HEK293 (cell line): ENCODE results near the gene TAX1BP1.

ENCODE experiments used
- CTCF ChIA-PET: fragments of 350-600 bp; formaldehyde crosslinking; extraction: SDS; loops from one replicate; lab custom pipeline; 2021; ENCODE audit warnings: antibody characterized with exemption; lab: Yijun Ruan, JAX
- POLR2A ChIA-PET: fragments of 300-600 bp; formaldehyde crosslinking; extraction: SDS; loops from one replicate; lab custom pipeline; 2020; ENCODE audit warnings: antibody characterized with exemption, inconsistent platforms; lab: Yijun Ruan, JAX
- H3K27ac ChIP-seq: fragments of 200-500 bp; sonication (Bioruptor generic); 2 replicates; pipeline ENCODE4 v1.5.1; 2014; ENCODE audit warnings: low read depth, low read length, control low read depth, inconsistent platforms; ENCODE audit errors: extremely low read depth
- H3K36me3 ChIP-seq, 2 experiments: fragments of 200-500 bp in 1 of 2; sonication (Bioruptor generic) in 1 of 2; 1 replicate in 1 of 2; 2 replicates in 1 of 2; pipeline ENCODE4 v1.5.1; 2014 to 2017; ENCODE audit warnings: inconsistent platforms in 2 of 2, low read length in 2 of 2; ENCODE audit not compliant: control insufficient read depth in 2 of 2, insufficient read depth in 1 of 2
- H3K4me1 ChIP-seq: fragments of 200-500 bp; sonication (Bioruptor generic); 2 replicates; pipeline ENCODE4 v1.5.1; 2014; ENCODE audit warnings: mild to moderate bottlenecking, low read length, inconsistent platforms; ENCODE audit not compliant: control insufficient read depth, insufficient read depth
- H3K4me3 ChIP-seq: 2 replicates; pipeline ENCODE4 v1.5.1; 2011; ENCODE audit warnings: low read depth, mild to moderate bottlenecking, control low read depth, low read length, moderate library complexity
- H3K9me3 ChIP-seq: fragments of 200-500 bp; sonication (Bioruptor generic); 2 replicates; pipeline ENCODE4 v1.5.1; 2014; ENCODE audit warnings: low read depth, low read length, inconsistent platforms; ENCODE audit not compliant: control insufficient read depth, insufficient read depth
- EGR2 ChIP-seq: fragments of 450-650 bp; formaldehyde crosslinking; IDR thresholded peaks from 2 replicates; pipeline ENCODE4 v1.5.1; 2016; ENCODE audit warnings: low read depth, missing biosample characterization, missing genetic modification characterization
- KLF10 ChIP-seq: fragments of 450-650 bp; IDR thresholded peaks from 2 replicates; pipeline ENCODE4 v1.5.1; 2018; ENCODE audit warnings: missing biosample characterization, mild to moderate bottlenecking, missing genetic modification characterization
- MEIS1 ChIP-seq: sonication (generic); formaldehyde crosslinking; IDR thresholded peaks from 2 replicates; pipeline ENCODE4 v1.8.1; 2022; ENCODE audit warnings: missing genetic modification reagents, mild to moderate bottlenecking, borderline replicate concordance
- PBX3 ChIP-seq: sonication (generic); formaldehyde crosslinking; IDR thresholded peaks from 2 replicates; pipeline ENCODE4 v1.8.1; 2022; ENCODE audit warnings: mild to moderate bottlenecking, moderate library complexity, missing genetic modification reagents
- SALL2 ChIP-seq: fragments of 450-650 bp; formaldehyde crosslinking; IDR thresholded peaks from 2 replicates; pipeline ENCODE4 v1.5.0; 2017; ENCODE audit warnings: missing biosample characterization, mild to moderate bottlenecking, missing genetic modification characterization, borderline replicate concordance
- YY1 ChIP-seq: fragments of 450-650 bp; formaldehyde crosslinking; IDR thresholded peaks from 2 replicates; pipeline ENCODE4 v1.5.1; 2018; ENCODE audit warnings: missing biosample characterization, missing genetic modification characterization
- ZBTB10 ChIP-seq: fragments of 450-650 bp; formaldehyde crosslinking; IDR thresholded peaks from 2 replicates; pipeline ENCODE4 v1.5.1; 2016; ENCODE audit warnings: missing biosample characterization, missing genetic modification characterization
- ZNF112 ChIP-seq: fragments of 450-650 bp; formaldehyde crosslinking; IDR thresholded peaks from 2 replicates; pipeline ENCODE4 v1.5.0; 2017; ENCODE audit warnings: missing biosample characterization, missing genetic modification characterization
- ZNF157 ChIP-seq: fragments of 450-650 bp; formaldehyde crosslinking; IDR thresholded peaks from 2 replicates; pipeline ENCODE4 v1.5.1; 2016; ENCODE audit warnings: missing biosample characterization, missing genetic modification characterization
- ZNF202 ChIP-seq: fragments of 450-650 bp; formaldehyde crosslinking; IDR thresholded peaks from 2 replicates; pipeline ENCODE4 v1.5.1; 2016; ENCODE audit warnings: missing biosample characterization, missing genetic modification characterization, borderline replicate concordance
- ZNF223 ChIP-seq: fragments of 450-650 bp; formaldehyde crosslinking; IDR thresholded peaks from 2 replicates; pipeline ENCODE4 v1.5.1; 2016; ENCODE audit warnings: missing biosample characterization, missing genetic modification characterization
- ZNF426 ChIP-seq: fragments of 450-650 bp; formaldehyde crosslinking; IDR thresholded peaks from 2 replicates; pipeline ENCODE4 v1.5.1; 2017; ENCODE audit warnings: missing biosample characterization, missing genetic modification characterization, mild to moderate bottlenecking, inconsistent platforms, moderate library complexity
- ZNF488 ChIP-seq: fragments of 450-650 bp; formaldehyde crosslinking; IDR thresholded peaks from 2 replicates; pipeline ENCODE4 v1.5.1; 2016; ENCODE audit warnings: missing biosample characterization, missing genetic modification characterization
- ZNF580 ChIP-seq: fragments of 450-650 bp; formaldehyde crosslinking; IDR thresholded peaks from 2 replicates; pipeline ENCODE4 v1.5.1; 2016; ENCODE audit warnings: missing biosample characterization, missing genetic modification characterization
- ZNF704 ChIP-seq: fragments of 450-650 bp; formaldehyde crosslinking; IDR thresholded peaks from 2 replicates; pipeline ENCODE4 v1.5.1; 2016; ENCODE audit warnings: missing biosample characterization, missing genetic modification characterization
- ZNF777 ChIP-seq: fragments of 450-650 bp; formaldehyde crosslinking; IDR thresholded peaks from 2 replicates; pipeline ENCODE4 v1.5.1; 2017; ENCODE audit warnings: missing biosample characterization, missing genetic modification characterization, borderline replicate concordance
- ZNF843 ChIP-seq: fragments of 450-650 bp; formaldehyde crosslinking; IDR thresholded peaks from 2 replicates; pipeline ENCODE4 v1.5.1; 2016; ENCODE audit warnings: missing biosample characterization, missing genetic modification characterization
- ZSCAN5A ChIP-seq: fragments of 450-650 bp; formaldehyde crosslinking; IDR thresholded peaks from 2 replicates; pipeline ENCODE4 v1.5.1; 2016; ENCODE audit warnings: missing biosample characterization, missing genetic modification characterization
- TF ChIP-seq, protein P1 (sequence below): fragments of 450-650 bp; formaldehyde crosslinking; IDR thresholded peaks from 2 replicates; pipeline ENCODE4 v1.5.1; 2016; ENCODE audit warnings: missing biosample characterization, missing genetic modification characterization, borderline replicate concordance

Gene TAX1BP1

DNA sequence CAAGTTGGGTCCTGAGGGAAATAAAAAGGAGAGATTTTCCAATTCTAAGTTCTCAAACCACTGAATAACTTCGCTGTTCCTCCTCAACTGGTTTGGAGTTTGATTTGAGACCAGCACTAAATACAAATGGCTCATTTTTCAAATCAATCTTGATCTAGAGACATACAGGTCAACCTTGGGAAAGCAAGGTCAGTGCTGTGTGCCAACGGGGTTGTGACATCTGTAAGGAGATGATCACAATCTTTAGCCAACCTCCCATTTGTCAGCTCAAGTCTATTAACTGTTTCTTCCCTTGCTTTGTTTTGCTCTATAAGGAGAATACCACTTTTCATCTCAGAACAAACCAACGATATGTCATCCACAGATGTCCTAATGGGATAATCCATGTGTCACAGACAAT is 131.1 kb downstream of the TAX1BP1 start (continued):
- TF ChIP-seq ZNF704 (tag by site-specific recombination) (no peak), ZNF843 (tag by site-specific recombination) (no peak), YY1 (tag by site-specific recombination) (no peak), MEIS1 (CRISPR knock-in tag) (no peak), ZSCAN5A (no peak), ZNF157 (tag by site-specific recombination) (no peak), ZBTB10 (tag by site-specific recombination) (no peak), ZNF580 (tag by site-specific recombination) (no peak)
- TF ChIP-seq, all 188 proteins: peak for 0

- Histone ChIP-seq H3K36me3 (no peaks in the 10 kb centered on the region), H3K27ac (no peak overlapping the region), H3K9me3 (no peaks in the 10 kb centered on the region), H3K4me1 (no peaks in the 10 kb centered on the region), H3K4me3 (no peak overlapping the region)
- ChIA-PET CTCF (interaction anchor here (0.5 kb wide), 1 partner anchor 171 kb away, joined by 5 read pairs; no protein-coding TSS in a partner anchor), POLR2A (no interaction called here)
- TF ChIP-seq ZNF112 (tag by site-specific recombination) (no peak), ZNF777 (no peak)
Measured at GRCh38 chr7:27871866-27872265, 131.9 kb downstream of the TAX1BP1 start.

DNA sequence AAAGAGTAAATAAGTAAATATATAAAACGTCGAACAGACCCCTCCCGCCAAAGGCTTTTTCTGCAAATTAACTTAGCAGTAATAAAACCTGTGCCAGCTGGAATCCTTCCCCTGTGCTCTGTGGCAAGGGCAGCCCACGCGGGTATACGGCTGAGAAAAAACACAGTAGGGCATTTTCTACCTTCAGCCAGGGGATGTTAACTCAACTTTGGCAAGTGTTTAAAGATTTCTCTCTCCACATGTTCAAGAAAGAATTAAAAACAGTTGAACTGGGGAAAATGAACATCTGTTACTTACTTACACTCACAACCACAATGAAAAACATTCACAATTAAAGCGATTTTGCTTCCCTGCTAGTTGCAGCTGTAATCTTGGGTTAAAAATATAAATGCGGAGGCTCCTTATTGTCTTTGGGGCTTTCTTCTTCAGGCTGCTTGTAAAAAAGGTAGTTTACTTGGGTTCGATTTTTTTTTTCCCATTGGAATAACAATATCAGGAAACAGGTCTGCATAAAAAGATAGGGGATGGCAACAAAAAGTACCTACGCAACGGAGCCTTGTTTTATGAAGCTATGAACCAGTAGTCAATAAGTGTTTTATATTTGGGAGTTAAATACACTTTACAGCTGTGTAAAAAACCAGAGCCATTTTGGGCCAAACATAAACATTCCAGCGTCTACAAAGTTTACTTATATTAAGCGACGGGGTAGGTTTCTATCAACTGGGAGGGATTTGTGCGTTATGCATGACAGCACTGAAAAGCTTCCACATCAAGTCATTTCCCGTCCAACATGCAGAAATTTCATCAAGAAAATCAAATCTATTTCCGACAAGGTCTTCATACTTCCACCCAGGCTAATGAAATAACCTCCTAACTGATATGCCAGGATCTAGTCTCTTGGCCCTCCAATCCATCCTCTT is 132.7 kb downstream of the TAX1BP1 start:
- Histone ChIP-seq H3K4me3 (no peak overlapping the region), H3K27ac (no peak overlapping the region), H3K9me3 (no peaks in the 10 kb centered on the region), H3K36me3 (no peaks in the 10 kb centered on the region), H3K4me1 (no peaks in the 10 kb centered on the region)
- ChIA-PET POLR2A (no interaction called here), CTCF (no interaction called here)
- no peak for TF ChIP-seq EGR2 (tag by site-specific recombination)
- TF ChIP-seq SALL2 (tag by site-specific recombination), result no peak
- no peak for TF ChIP-seq ZNF202 (tag by site-specific recombination)
- no peak for TF ChIP-seq ZNF488 (tag by site-specific recombination)
- no peak for TF ChIP-seq ZNF223 (tag by site-specific recombination)
- no peak for TF ChIP-seq ZNF426 (tag by site-specific recombination)
- no peak for TF ChIP-seq PBX3 (CRISPR knock-in tag)
- TF ChIP-seq KLF10 (tag by site-specific recombination), result no peak
- TF ChIP-seq, protein P1, sequence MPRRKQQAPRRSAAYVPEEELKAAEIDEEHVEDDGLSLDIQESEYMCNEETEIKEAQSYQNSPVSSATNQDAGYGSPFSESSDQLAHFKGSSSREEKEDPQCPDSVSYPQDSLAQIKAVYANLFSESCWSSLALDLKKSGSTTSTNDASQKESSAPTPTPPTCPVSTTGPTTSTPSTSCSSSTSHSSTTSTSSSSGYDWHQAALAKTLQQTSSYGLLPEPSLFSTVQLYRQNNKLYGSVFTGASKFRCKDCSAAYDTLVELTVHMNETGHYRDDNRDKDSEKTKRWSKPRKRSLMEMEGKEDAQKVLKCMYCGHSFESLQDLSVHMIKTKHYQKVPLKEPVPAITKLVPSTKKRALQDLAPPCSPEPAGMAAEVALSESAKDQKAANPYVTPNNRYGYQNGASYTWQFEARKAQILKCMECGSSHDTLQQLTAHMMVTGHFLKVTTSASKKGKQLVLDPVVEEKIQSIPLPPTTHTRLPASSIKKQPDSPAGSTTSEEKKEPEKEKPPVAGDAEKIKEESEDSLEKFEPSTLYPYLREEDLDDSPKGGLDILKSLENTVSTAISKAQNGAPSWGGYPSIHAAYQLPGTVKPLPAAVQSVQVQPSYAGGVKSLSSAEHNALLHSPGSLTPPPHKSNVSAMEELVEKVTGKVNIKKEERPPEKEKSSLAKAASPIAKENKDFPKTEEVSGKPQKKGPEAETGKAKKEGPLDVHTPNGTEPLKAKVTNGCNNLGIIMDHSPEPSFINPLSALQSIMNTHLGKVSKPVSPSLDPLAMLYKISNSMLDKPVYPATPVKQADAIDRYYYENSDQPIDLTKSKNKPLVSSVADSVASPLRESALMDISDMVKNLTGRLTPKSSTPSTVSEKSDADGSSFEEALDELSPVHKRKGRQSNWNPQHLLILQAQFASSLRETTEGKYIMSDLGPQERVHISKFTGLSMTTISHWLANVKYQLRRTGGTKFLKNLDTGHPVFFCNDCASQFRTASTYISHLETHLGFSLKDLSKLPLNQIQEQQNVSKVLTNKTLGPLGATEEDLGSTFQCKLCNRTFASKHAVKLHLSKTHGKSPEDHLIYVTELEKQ, result no peak
